DND-41 (cell line): ENCODE measurements around the gene CNTLN.

Experiments used
- ATAC-seq: fragments of 200-7000 bp; cut with Tn5 transposase; 3 replicates; pipeline ENCODE4 v1.9.1; 2021; ENCODE audit warnings: low read depth; ENCODE audit not compliant: insufficient read depth
- DNase-seq: peaks from one replicate; pipeline ENCODE4 v3.0.0-alpha.2; 2020
- H2AFZ ChIP-seq: 2 replicates; pipeline ENCODE4 v1.6.0; 2012; ENCODE audit warnings: low read depth, low read length
- H3K27ac ChIP-seq: 2 replicates; pipeline ENCODE4 v1.5.1; 2012; ENCODE audit warnings: low read length, inconsistent platforms
- H3K27me3 ChIP-seq: fragments of 200-600 bp; sonication (generic); 2 replicates; pipeline ENCODE4 v1.6.0; 2012; ENCODE audit warnings: low read length, mild to moderate bottlenecking, inconsistent platforms; ENCODE audit not compliant: insufficient read depth, poor library complexity
- H3K36me3 ChIP-seq: 2 replicates; pipeline ENCODE4 v1.5.1; 2012; ENCODE audit warnings: low read length, inconsistent platforms; ENCODE audit not compliant: insufficient read depth
- H3K4me1 ChIP-seq: 2 replicates; pipeline ENCODE4 v1.5.1; 2012; ENCODE audit warnings: mild to moderate bottlenecking, low read length; ENCODE audit not compliant: insufficient read depth
- H3K4me2 ChIP-seq: 2 replicates; pipeline ENCODE4 v1.6.0; 2012; ENCODE audit warnings: mild to moderate bottlenecking, moderate library complexity, low read length, inconsistent platforms; ENCODE audit not compliant: insufficient read depth
- H3K4me3 ChIP-seq, 2 experiments: fragments of 200-600 bp in 1 of 2; shearing (Covaris generic) in 1 of 2; 2 replicates each; pipeline ENCODE4 v1.5.1; 2012 to 2016; ENCODE audit warnings: inconsistent platforms in 2 of 2, low read length in 2 of 2, mild to moderate bottlenecking in 2 of 2, low read depth in 1 of 2, moderate library complexity in 1 of 2
- H3K79me2 ChIP-seq: 2 replicates; pipeline ENCODE4 v1.6.0; 2012; ENCODE audit warnings: low read length, inconsistent platforms; ENCODE audit not compliant: insufficient read depth
- H3K9ac ChIP-seq: 2 replicates; pipeline ENCODE4 v1.6.0; 2012; ENCODE audit warnings: low read depth, mild to moderate bottlenecking, inconsistent platforms, low read length, moderate library complexity
- H3K9me3 ChIP-seq: 2 replicates; pipeline ENCODE4 v1.5.1; 2012; ENCODE audit warnings: low read length, moderate library complexity, mild to moderate bottlenecking, inconsistent platforms; ENCODE audit not compliant: insufficient read depth, severe bottlenecking
- H4K20me1 ChIP-seq: 2 replicates; pipeline ENCODE4 v1.6.0; 2012; ENCODE audit warnings: low read length; ENCODE audit not compliant: insufficient read depth
- CTCF ChIP-seq: IDR thresholded peaks from 2 replicates; pipeline ENCODE4 v1.5.1; 2012; ENCODE audit warnings: borderline replicate concordance, low read length, moderate library complexity, mild to moderate bottlenecking; ENCODE audit not compliant: poor library complexity, severe bottlenecking; ENCODE audit errors: extremely low read depth
- EZH2 ChIP-seq: IDR thresholded peaks from 3 replicates; pipeline ENCODE4 v1.6.1; 2012; ENCODE audit warnings: borderline replicate concordance, low read depth, mild to moderate bottlenecking, moderate library complexity, low read length, inconsistent platforms; ENCODE audit not compliant: severe bottlenecking

CNTLN gene

GRCh38 chr9:17322882-17323864 is 188.3 kb downstream of the CNTLN start:
- no peak for ATAC-seq
- no peaks in the 10 kb centered on the region for H3K36me3 ChIP-seq
- no peaks in the 10 kb centered on the region for H3K79me2 ChIP-seq
- H3K4me3 ChIP-seq, result no peak overlapping the region
- TF ChIP-seq CTCF (no peak), EZH2 (no peak)
- H3K4me1 ChIP-seq, result no peaks in the 10 kb centered on the region
- H3K9ac ChIP-seq, result no peak overlapping the region
- DNase-seq, result no peak
- H4K20me1 ChIP-seq, result no peaks in the 10 kb centered on the region
- no peak overlapping the region for H3K27ac ChIP-seq
- no peak overlapping the region for H2AFZ ChIP-seq
- H3K4me2 ChIP-seq, result no peak overlapping the region
- no peaks in the 10 kb centered on the region for H3K9me3 ChIP-seq
- no peaks in the 10 kb centered on the region for H3K27me3 ChIP-seq

GRCh38 chr9:17328331-17328730 is 193.5 kb downstream of the CNTLN start:
- Histone ChIP-seq H4K20me1 (no peaks in the 10 kb centered on the region), H3K27me3 (no peaks in the 10 kb centered on the region), H3K4me2 (no peak overlapping the region), H3K36me3 (no peaks in the 10 kb centered on the region), H3K9me3 (no peaks in the 10 kb centered on the region), H3K27ac (no peak overlapping the region), H2AFZ (no peak overlapping the region), H3K79me2 (no peaks in the 10 kb centered on the region), H3K4me3 (no peak overlapping the region), H3K4me1 (no peaks in the 10 kb centered on the region), H3K9ac (no peak overlapping the region)
- no peak for TF ChIP-seq EZH2
- no peak for TF ChIP-seq CTCF
- ATAC-seq (no peak), DNase-seq (no peak)

GRCh38 chr9:17330097-17330496 is 195.3 kb downstream of the CNTLN start:
- Histone ChIP-seq H3K27ac (no peak overlapping the region), H3K4me1 (no peaks in the 10 kb centered on the region), H3K9me3 (no peaks in the 10 kb centered on the region), H3K4me2 (no peak overlapping the region), H3K36me3 (peaks cover 3% of the 10 kb centered on the region; the same call in 1 of the 2 replicates), H3K79me2 (no peaks in the 10 kb centered on the region), H2AFZ (no peak overlapping the region), H3K9ac (no peak overlapping the region), H3K27me3 (no peaks in the 10 kb centered on the region), H3K4me3 (no peak overlapping the region), H4K20me1 (no peaks in the 10 kb centered on the region)
- no peak for TF ChIP-seq EZH2
- TF ChIP-seq CTCF, result no peak
- ATAC-seq, result no peak
- no peak for DNase-seq
